ENCODE measurements around the gene MRPL46.

DNA sequence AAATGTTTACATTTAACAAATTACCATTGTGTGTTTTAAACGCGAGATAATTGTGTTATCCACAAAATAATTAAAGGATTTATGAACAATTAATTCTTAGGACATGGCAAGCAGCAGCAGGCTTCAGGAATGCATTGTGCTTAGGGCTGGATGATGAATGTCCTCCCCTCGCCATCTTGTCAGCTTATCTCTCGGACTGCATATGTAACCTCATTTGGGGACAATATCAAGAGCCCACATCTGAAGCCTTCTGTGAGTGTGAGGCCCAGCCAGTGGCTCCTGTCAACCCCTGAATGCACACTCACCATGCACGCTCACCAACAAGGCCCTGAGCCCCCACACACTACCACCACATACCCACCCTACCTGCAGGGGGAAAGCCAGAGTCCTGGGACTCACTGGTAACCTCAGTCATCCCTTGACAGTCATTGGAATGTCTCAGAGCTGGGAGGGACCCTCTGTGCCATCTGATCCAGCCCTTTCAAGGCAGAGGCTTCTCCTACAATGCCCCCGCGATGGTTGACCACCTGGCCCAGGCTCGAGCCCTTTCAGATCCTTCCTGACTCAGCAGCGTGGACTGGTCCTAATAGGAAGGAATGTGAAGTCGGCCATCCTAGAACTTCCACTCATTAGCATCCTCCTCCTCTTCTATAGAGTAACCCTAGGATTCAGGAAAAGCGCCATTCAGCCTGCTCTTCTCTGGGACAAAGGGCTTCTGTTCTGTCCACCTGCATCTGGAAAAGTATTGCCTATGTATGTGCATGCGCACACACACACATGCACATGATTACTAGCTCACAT is 38.2 kb downstream of the MRPL46 start:
- no peak for TF ChIP-seq CTCF (IDR thresholded peaks at IDR 0.05 in 2 of 3, conservative IDR thresholded peaks at IDR 0.05 in 1 of 3; ENCODE audit: insufficient read depth in 2 of 3, low read depth in 1 of 3, low read length in 3 of 3)
- no peak for TF ChIP-seq ZBTB7A (IDR thresholded peaks at IDR 0.05; ENCODE audit: borderline replicate concordance, control insufficient read depth, low read depth, low read length)
- TF ChIP-seq KAT7 (CRISPR knock-in tag; IDR thresholded peaks at IDR 0.05; ENCODE audit: borderline replicate concordance) = no peak
- TF ChIP-seq POLR2AphosphoS5 (IDR thresholded peaks at IDR 0.05; ENCODE audit: control insufficient read depth, insufficient read depth, low read depth, low read length) = no peak
- TF ChIP-seq TRIM24 (IDR thresholded peaks at IDR 0.05) = no peak
- no peak for TF ChIP-seq ELF4 (CRISPR knock-in tag; IDR thresholded peaks at IDR 0.05)
- no peak for TF ChIP-seq ZNF431 (CRISPR knock-in tag; IDR thresholded peaks at IDR 0.05)
- TF ChIP-seq BDP1 (IDR thresholded peaks at IDR 0.05; ENCODE audit: insufficient read depth, insufficient read length) = no peak
- TF ChIP-seq ELK1 (CRISPR knock-in tag; IDR thresholded peaks at IDR 0.05) = no peak
- TF ChIP-seq SMAD3 (CRISPR knock-in tag; conservative IDR thresholded peaks at IDR 0.05) = no peak
- TF ChIP-seq CBX5 (IDR thresholded peaks at IDR 0.05; ENCODE audit: borderline replicate concordance, low read depth) = no peak

Data from K562 (cell line).